Lower leg skin (tissue), 3 donors: ENCODE measurements around the gene TRDN.

Source experiments
- POLR2A ChIP-seq, 2 donors: fragments of 450-650 bp; IDR thresholded peaks; one replicate each; pipeline ENCODE4 v1.6.1; 2016 to 2017; ENCODE audit warnings: antibody characterized with exemption in 2 of 2, mild to moderate bottlenecking in 1 of 2, moderate library complexity in 1 of 2
- TF ChIP-seq, protein P1 (sequence below), 3 donors: fragments of 450-650 bp; IDR thresholded peaks; one replicate each; pipeline ENCODE4 v1.5.1; 2016; ENCODE audit warnings: antibody characterized with exemption in 3 of 3, mild to moderate bottlenecking in 3 of 3, moderate library complexity in 2 of 3

DNA sequence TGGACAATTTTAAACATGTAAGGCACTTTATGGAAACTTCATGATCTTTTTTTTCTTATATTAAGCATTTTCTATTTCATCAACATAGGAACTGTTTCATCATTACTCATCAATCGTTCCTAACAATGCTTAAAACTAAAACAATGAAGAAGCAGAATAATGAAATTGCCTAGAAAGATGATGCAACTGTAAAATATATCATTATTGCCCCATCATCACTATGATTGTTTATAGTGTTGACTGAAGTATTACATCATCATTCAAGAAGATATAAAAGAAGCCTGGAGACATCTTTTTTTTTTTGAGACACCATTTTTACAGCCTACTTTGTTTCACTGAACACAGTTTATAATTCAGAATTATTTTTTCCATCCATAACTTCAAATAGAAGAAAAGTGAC is 147.2 kb downstream of the TRDN start:
- TF ChIP-seq, protein P1, sequence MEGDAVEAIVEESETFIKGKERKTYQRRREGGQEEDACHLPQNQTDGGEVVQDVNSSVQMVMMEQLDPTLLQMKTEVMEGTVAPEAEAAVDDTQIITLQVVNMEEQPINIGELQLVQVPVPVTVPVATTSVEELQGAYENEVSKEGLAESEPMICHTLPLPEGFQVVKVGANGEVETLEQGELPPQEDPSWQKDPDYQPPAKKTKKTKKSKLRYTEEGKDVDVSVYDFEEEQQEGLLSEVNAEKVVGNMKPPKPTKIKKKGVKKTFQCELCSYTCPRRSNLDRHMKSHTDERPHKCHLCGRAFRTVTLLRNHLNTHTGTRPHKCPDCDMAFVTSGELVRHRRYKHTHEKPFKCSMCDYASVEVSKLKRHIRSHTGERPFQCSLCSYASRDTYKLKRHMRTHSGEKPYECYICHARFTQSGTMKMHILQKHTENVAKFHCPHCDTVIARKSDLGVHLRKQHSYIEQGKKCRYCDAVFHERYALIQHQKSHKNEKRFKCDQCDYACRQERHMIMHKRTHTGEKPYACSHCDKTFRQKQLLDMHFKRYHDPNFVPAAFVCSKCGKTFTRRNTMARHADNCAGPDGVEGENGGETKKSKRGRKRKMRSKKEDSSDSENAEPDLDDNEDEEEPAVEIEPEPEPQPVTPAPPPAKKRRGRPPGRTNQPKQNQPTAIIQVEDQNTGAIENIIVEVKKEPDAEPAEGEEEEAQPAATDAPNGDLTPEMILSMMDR (IDR thresholded peaks at IDR 0.05): no peak
- no peak for TF ChIP-seq POLR2A (IDR thresholded peaks at IDR 0.05)
